ENCODE measurements around the gene DDX1. TPM values are rescaled to one million over a fixed set of nuclear protein-coding genes. Genes with fewer than 3 reads are reported as not detected.

The DDX1 gene
- total RNA-seq, 1 experiment from 2014 or later: 115 TPM

DNA sequence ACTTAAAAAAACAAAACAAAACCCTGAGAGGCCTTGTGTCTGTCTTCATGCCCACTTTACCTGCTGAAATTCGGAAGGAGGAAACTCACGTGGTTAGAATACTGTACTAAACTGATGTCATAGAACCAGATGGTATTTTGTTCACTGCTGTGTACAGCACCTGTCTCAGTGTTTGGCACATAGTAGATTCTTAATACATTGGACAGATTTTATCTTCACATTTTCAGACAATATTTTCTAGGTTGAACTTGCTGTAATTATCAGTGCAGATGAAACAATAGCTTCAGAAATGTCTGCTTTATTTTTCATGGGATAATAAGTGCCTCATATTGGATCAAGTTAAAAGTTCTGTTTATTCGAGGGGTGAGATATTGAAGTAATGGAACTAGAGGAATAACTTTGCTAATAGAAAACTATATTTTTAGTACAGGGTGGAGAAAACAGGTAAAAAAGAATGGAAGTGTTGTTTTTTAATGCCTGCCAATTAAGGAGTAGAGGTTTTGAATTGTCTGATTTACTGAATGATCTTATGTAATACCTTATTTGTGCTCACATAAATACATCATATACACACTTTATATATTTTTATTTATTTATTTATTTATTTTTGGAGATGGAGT, 23.7 kb downstream of the DDX1 start (continued):
- TF ChIP-seq, protein P1, sequence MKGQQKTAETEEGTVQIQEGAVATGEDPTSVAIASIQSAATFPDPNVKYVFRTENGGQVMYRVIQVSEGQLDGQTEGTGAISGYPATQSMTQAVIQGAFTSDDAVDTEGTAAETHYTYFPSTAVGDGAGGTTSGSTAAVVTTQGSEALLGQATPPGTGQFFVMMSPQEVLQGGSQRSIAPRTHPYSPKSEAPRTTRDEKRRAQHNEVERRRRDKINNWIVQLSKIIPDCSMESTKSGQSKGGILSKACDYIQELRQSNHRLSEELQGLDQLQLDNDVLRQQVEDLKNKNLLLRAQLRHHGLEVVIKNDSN (CRISPR knock-in tag; IDR thresholded peaks at IDR 0.05): no peak
- no peak for TF ChIP-seq ESRRA (CRISPR knock-in tag; IDR thresholded peaks at IDR 0.05; ENCODE audit: borderline replicate concordance)
- TF ChIP-seq, protein P2, sequence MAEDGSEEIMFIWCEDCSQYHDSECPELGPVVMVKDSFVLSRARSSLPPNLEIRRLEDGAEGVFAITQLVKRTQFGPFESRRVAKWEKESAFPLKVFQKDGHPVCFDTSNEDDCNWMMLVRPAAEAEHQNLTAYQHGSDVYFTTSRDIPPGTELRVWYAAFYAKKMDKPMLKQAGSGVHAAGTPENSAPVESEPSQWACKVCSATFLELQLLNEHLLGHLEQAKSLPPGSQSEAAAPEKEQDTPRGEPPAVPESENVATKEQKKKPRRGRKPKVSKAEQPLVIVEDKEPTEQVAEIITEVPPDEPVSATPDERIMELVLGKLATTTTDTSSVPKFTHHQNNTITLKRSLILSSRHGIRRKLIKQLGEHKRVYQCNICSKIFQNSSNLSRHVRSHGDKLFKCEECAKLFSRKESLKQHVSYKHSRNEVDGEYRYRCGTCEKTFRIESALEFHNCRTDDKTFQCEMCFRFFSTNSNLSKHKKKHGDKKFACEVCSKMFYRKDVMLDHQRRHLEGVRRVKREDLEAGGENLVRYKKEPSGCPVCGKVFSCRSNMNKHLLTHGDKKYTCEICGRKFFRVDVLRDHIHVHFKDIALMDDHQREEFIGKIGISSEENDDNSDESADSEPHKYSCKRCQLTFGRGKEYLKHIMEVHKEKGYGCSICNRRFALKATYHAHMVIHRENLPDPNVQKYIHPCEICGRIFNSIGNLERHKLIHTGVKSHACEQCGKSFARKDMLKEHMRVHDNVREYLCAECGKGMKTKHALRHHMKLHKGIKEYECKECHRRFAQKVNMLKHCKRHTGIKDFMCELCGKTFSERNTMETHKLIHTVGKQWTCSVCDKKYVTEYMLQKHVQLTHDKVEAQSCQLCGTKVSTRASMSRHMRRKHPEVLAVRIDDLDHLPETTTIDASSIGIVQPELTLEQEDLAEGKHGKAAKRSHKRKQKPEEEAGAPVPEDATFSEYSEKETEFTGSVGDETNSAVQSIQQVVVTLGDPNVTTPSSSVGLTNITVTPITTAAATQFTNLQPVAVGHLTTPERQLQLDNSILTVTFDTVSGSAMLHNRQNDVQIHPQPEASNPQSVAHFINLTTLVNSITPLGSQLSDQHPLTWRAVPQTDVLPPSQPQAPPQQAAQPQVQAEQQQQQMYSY (CRISPR knock-in tag; IDR thresholded peaks at IDR 0.05): no peak
- no peak for TF ChIP-seq MXD4 (CRISPR knock-in tag; IDR thresholded peaks at IDR 0.05; ENCODE audit: borderline replicate concordance)
- TF ChIP-seq ZNF138 (CRISPR knock-in tag; conservative IDR thresholded peaks at IDR 0.05): no peak

DNA sequence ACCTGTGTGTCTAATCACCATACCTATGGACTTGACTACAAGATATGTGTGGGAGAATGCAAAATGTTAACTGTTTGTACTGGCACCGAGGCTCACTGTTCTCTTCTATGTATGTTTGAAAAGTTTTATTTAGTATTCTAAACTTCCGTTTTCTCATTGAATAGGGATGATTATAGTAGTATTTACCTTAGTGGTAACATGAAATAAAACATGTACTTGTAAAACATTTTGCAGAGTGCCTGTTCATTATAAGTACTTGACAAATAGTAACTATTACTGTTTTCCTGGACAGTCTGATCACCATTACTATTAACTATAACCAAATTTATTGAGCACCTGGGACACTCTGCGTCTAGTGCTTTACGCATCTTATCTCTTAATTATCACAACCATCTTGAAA, 24.8 kb downstream of the DDX1 start:
- ATAC-seq: no peak
- TF ChIP-seq ZNF219 (CRISPR knock-in tag; IDR thresholded peaks at IDR 0.05; ENCODE audit: borderline replicate concordance) (no peak), SOX15 (CRISPR knock-in tag; IDR thresholded peaks at IDR 0.05) (no peak), ZNF396 (CRISPR knock-in tag; IDR thresholded peaks at IDR 0.05; ENCODE audit: borderline replicate concordance) (no peak), ZNF263 (CRISPR knock-in tag; IDR thresholded peaks at IDR 0.05; ENCODE audit: low read depth) (no peak), ETV6 (CRISPR knock-in tag; IDR thresholded peaks at IDR 0.05) (no peak), ZBTB21 (CRISPR knock-in tag; IDR thresholded peaks at IDR 0.05; ENCODE audit: borderline replicate concordance) (no peak), ZNF416 (CRISPR knock-in tag; IDR thresholded peaks at IDR 0.05) (no peak), RELA (CRISPR knock-in tag; IDR thresholded peaks at IDR 0.05; ENCODE audit: borderline replicate concordance) (no peak), MYBL2 (CRISPR knock-in tag; IDR thresholded peaks at IDR 0.05) (no peak)
- TF ChIP-seq, protein P3, sequence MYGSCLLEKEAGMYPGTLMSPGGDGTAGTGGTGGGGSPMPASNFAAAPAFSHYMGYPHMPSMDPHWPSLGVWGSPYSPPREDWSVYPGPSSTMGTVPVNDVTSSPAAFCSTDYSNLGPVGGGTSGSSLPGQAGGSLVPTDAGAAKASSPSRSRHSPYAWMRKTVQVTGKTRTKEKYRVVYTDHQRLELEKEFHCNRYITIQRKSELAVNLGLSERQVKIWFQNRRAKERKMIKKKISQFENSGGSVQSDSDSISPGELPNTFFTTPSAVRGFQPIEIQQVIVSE (CRISPR knock-in tag; IDR thresholded peaks at IDR 0.05; ENCODE audit: borderline replicate concordance): no peak
- TF ChIP-seq, protein P2 (CRISPR knock-in tag; IDR thresholded peaks at IDR 0.05): no peak
- TF ChIP-seq, protein P4, sequence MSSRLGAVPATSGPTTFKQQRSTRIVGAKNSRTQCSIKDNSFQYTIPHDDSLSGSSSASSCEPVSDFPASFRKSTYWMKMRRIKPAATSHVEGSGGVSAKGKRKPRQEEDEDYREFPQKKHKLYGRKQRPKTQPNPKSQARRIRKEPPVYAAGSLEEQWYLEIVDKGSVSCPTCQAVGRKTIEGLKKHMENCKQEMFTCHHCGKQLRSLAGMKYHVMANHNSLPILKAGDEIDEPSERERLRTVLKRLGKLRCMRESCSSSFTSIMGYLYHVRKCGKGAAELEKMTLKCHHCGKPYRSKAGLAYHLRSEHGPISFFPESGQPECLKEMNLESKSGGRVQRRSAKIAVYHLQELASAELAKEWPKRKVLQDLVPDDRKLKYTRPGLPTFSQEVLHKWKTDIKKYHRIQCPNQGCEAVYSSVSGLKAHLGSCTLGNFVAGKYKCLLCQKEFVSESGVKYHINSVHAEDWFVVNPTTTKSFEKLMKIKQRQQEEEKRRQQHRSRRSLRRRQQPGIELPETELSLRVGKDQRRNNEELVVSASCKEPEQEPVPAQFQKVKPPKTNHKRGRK (CRISPR knock-in tag; IDR thresholded peaks at IDR 0.05; ENCODE audit: borderline replicate concordance): no peak
- TF ChIP-seq, protein P5, sequence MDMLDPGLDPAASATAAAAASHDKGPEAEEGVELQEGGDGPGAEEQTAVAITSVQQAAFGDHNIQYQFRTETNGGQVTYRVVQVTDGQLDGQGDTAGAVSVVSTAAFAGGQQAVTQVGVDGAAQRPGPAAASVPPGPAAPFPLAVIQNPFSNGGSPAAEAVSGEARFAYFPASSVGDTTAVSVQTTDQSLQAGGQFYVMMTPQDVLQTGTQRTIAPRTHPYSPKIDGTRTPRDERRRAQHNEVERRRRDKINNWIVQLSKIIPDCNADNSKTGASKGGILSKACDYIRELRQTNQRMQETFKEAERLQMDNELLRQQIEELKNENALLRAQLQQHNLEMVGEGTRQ (CRISPR knock-in tag; IDR thresholded peaks at IDR 0.05): no peak
- TF ChIP-seq, protein P6, sequence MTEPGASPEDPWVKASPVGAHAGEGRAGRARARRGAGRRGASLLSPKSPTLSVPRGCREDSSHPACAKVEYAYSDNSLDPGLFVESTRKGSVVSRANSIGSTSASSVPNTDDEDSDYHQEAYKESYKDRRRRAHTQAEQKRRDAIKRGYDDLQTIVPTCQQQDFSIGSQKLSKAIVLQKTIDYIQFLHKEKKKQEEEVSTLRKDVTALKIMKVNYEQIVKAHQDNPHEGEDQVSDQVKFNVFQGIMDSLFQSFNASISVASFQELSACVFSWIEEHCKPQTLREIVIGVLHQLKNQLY (CRISPR knock-in tag; IDR thresholded peaks at IDR 0.05): no peak

More for the DNA sequence above, 24.8 kb downstream of the DDX1 start:
- H3K9me3 Mint-ChIP-seq: 0 out of 2 replicates have a peak, but pooled peaks cover 3% of the 10 kb centered on the region
- CTCF ChIA-PET: no interaction called here
- no peak overlapping the region for H3K4me3 Mint-ChIP-seq
- no peaks in the 10 kb centered on the region for H3K4me1 Mint-ChIP-seq
- POLR2A ChIA-PET: no interaction called here
- peaks cover 47% of the 10 kb centered on the region for H3K36me3 Mint-ChIP-seq
- H3K27ac Mint-ChIP-seq: no peak overlapping the region
- no peaks in the 10 kb centered on the region for H3K27me3 Mint-ChIP-seq (ENCODE audit: low read depth)
- DNase-seq (ENCODE audit: low spot score): no peak

Measured in WTC11 (cell line).